AG08396 (cell line): ENCODE results near the gene MED17.
"Not testable (repeated sequence)": the region's sequence is repeated elsewhere in the genome, so short reads cannot be mapped to it uniquely, and the experiment has no call there.

Experiments
- DNase-seq: peaks from one replicate; pipeline ENCODE4 v3.0.0; 2012; ENCODE audit warnings: low spot score, mixed read lengths

Gene MED17, protein sequence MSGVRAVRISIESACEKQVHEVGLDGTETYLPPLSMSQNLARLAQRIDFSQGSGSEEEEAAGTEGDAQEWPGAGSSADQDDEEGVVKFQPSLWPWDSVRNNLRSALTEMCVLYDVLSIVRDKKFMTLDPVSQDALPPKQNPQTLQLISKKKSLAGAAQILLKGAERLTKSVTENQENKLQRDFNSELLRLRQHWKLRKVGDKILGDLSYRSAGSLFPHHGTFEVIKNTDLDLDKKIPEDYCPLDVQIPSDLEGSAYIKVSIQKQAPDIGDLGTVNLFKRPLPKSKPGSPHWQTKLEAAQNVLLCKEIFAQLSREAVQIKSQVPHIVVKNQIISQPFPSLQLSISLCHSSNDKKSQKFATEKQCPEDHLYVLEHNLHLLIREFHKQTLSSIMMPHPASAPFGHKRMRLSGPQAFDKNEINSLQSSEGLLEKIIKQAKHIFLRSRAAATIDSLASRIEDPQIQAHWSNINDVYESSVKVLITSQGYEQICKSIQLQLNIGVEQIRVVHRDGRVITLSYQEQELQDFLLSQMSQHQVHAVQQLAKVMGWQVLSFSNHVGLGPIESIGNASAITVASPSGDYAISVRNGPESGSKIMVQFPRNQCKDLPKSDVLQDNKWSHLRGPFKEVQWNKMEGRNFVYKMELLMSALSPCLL

GRCh38 chr11:93784145-93784934 is at the start of gene MED17:
Gene MED17 (plus strand): TSS chr11:93784282. CDS start chr11:93784514, 232 bp downstream.
- peak; percentile 97 for DNase-seq

DNA sequence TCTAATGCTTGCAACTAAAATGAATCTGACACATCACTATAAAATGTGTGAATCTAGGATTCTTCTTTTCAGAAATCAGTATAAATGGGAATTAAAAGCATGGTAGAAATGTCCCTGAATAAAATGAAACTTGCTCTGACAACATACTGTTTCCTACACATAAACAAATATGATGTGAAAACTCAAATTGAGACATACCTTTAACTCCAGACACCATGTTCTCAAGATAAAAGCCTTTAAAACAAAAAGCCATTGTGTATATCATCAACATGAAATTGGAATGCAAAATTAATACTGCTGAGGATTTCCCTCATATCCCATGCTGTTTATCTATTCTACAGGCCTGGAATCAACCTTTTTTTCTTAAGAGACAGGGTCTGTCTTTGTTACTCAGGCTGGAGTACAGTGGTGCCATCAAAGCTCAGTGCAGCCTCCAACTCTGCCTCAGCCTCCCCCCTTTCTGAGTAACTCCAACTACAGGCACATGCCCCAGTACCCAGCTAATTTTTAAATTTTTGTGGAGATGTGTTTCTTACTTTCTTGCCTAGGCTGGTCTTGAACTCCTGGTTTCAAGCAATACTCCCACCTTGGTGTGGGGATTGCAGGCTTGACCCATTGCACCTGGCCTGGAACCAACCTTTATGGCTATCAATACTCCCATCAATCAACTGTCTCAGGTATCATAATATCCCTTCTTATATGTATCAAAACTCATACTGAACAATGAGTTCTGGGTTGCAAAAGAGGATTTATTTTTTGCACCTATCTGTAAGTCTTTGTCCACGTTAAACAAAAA is 49.5 kb upstream of the MED17 start:
- DNase-seq = no peak

DNA sequence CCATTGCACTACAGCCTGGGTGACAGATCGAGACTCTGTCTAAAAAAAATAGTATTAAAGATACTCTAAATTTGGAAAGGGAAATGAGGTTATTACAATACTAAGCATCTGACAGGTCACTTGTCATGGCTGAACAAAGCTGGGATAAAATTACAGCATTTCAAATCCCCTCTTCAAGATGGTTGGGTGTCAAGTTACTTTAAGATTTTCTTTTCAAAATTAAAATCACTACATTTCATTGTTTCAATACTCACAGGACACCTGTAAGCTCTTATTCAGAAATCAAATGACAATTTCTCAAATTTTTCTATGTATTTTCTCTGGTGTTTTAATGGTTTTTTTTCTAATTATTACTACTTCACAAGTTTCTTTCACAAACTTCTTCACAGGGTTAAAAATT is 48.5 kb upstream of the MED17 start:
- no peak for DNase-seq

- DNase-seq = no peak
Observed at GRCh38 chr11:93736129-93736528, 48.0 kb upstream of the MED17 start.

DNA sequence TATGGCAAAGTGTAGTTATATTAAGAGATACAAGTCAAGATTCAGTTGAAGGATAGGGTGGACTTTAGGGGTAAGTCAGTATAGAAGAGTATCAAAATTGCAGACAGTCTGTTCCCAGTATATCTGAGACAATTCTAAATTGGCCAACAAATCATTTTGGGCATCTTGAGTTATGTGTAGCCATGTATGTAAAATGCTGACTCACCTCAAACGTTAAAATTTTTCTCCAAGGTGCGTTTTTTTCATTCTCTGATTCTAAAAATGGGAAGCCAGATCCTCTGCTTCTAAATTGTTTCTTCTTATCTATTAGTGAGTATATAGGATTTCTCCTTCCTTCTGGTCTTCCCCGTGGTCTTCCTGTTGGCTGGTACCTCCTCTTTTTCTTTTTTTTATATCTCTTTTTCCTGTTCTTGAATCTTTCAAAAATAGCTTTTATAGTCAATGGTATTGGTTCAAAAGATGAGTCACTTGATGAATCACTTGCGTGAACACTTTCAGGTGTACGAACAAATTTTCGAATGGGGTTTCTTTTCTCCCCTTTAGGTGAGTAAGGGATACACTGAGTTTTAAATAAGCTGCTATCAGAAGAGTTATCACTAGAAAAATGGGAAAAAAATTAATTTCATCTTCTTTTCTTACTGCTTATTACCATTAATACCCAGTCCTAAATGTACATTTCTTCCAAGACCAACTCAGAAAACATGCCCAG is 46.0 kb upstream of the MED17 start:
- no peak for DNase-seq

- no peak for DNase-seq
Observed at GRCh38 chr11:93738647-93739081, 45.4 kb upstream of the MED17 start.

- peak; percentile 26 for DNase-seq
Observed at GRCh38 chr11:93740031-93740729, 43.9 kb upstream of the MED17 start.

DNA sequence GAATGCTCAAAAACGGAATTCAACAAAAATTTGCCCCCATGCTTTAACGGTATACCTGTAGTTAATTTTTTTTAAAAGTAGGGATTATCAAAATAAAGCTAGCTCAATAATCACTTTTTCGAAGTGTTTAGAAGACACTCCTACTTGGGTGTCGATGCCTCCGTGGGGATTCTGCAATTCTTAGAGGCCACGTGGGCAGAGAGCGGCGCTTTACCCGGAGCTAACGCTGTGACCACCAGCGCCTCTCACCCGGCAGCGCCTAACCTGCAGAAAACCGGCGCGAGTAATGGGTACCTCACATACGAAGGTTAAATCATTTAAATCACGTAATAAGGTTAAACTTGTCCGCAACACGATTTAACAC is 43.4 kb upstream of the MED17 start:
- peak; percentile 64 for DNase-seq

- peak; percentile 95 for DNase-seq
Observed at GRCh38 chr11:93741094-93741881, 42.8 kb upstream of the MED17 start, which contains the start of the genes C11orf54 and TAF1D. Gene C11orf54 (plus strand): TSS chr11:93741672. CDS start chr11:93747394, 5,722 bp downstream. Gene TAF1D (minus strand): TSS chr11:93741495. CDS start chr11:93739304, 2,191 bp downstream.

DNA sequence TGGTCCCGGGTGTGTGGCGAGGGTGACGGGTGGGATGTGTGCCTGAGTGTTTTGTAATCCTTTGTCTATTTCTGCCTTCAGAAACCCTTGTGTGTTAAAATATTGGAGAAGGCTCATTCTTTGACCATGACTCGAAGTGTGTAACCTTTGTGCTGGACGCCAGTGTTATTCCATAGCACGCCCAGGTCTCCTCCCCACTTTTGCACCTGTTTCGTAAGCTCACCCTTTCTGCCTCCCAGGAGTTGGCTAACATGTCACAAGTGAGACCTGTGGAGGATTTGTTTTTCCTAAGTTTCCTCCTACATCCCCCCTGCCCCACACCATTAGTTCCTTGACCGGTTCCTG is 42.2 kb upstream of the MED17 start:
- DNase-seq = peak; percentile 72

- no peak for DNase-seq
Observed at GRCh38 chr11:93743291-93743690, 40.8 kb upstream of the MED17 start.

DNA sequence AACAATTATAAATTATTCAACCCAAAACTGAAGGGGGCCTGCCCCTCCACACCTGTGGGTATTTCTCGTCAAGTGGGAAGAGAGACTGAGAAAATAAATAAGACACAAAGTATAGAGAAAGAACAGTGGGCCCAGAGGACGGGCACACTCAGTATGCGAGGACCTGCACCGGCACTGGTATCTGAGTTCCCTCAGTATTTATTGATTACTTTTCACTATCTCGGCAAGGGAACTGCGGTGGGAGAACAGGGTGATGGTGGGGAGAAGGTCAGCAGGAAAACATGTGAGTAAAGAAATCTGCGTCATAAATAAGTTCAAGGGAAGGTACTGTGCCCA is 39.4 kb upstream of the MED17 start:
- DNase-seq = no peak

- DNase-seq = not testable (repeated sequence)
Observed at GRCh38 chr11:93745005-93745755, 38.9 kb upstream of the MED17 start.

DNA sequence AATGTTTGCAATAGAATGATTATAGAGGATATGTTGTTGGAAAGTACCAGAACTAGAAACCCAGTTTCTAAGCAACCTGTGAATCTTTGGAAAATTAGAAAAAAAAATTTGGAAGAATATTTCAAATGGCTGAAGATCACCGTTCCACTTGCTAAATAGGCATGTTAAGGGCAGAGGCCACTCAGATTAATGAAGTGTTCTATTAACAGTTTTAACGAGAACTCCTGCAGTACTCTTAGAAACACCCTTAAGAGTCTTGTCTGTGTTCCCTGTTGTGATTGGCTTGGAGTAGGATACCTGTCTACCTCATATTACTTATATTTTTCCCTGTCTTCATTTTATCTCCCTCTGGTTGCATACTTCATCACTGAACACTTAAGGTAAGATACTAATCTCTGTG is 38.0 kb upstream of the MED17 start:
- DNase-seq = no peak

DNA sequence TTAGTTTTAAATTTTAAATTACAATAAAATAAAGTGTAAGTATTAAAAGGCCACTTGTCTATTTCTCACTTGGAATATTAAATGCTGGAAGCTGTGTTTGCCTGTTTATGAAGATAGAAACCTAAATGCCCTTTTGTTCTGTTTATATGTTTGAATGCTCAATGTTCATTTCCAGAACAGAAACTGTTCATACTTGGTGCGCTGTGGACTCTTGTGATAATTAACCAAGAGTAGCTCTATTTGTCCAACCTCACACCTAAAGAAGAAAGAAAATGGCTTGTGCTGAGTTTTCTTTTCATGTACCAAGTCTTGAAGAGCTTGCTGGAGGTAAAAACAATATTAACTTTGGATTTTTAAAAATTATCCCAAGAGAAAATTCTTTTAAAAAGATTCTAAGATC is 37.0 kb upstream of the MED17 start:
- no peak for DNase-seq

DNA sequence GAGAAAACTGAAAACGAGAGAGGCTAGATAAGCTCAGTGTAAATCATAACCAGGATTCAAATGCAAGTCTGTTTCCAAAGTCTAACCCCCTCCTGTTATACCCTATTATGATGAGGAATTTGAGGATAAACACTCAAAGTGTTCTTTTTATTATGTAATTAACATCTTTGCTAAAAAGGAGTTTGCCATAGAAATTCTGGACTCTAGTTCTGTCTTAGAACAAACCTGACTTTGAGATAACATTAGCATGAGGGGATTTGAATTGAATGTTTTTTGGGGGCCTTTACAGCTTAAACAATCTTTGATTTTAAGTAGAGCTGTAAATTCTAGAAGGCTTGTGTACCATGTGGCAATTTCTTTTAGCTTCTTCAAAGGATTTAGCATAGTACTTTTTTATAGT is 33.1 kb upstream of the MED17 start:
- DNase-seq = no peak

DNA sequence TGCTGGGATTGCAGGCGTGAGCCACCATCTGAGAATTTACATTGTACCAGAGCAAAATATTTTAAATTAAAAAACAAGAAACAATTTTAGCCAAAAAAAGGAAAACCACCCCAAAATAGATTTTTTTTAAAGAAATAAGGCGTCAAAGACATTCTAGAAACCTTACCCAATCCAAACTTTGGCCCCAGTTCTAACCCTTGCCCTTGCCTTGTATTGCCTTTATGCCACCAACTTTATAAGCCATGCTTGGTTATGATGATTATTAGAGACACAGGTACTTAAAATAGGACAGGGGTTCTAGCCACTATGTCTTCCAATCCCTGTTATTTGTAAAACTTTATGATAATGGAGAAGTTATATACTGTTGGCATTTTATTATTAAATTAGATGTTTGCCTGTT is 30.8 kb upstream of the MED17 start:
- no peak for DNase-seq

GRCh38 chr11:93756748-93757147 is 27.3 kb upstream of the MED17 start:
- no peak for DNase-seq

- DNase-seq = no peak
Observed at GRCh38 chr11:93757301-93757700, 26.8 kb upstream of the MED17 start.
